ENCODE measurements around the gene MOB3A.
A peak's percentile ranks its signal among the peaks of the same experiment; 100 is the strongest.

- TF ChIP-seq, protein P1, sequence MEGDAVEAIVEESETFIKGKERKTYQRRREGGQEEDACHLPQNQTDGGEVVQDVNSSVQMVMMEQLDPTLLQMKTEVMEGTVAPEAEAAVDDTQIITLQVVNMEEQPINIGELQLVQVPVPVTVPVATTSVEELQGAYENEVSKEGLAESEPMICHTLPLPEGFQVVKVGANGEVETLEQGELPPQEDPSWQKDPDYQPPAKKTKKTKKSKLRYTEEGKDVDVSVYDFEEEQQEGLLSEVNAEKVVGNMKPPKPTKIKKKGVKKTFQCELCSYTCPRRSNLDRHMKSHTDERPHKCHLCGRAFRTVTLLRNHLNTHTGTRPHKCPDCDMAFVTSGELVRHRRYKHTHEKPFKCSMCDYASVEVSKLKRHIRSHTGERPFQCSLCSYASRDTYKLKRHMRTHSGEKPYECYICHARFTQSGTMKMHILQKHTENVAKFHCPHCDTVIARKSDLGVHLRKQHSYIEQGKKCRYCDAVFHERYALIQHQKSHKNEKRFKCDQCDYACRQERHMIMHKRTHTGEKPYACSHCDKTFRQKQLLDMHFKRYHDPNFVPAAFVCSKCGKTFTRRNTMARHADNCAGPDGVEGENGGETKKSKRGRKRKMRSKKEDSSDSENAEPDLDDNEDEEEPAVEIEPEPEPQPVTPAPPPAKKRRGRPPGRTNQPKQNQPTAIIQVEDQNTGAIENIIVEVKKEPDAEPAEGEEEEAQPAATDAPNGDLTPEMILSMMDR (conservative IDR thresholded peaks at IDR 0.05; ENCODE audit: low read depth in 2 of 2): peak; percentile 47 to 69
- TF ChIP-seq, protein P2, sequence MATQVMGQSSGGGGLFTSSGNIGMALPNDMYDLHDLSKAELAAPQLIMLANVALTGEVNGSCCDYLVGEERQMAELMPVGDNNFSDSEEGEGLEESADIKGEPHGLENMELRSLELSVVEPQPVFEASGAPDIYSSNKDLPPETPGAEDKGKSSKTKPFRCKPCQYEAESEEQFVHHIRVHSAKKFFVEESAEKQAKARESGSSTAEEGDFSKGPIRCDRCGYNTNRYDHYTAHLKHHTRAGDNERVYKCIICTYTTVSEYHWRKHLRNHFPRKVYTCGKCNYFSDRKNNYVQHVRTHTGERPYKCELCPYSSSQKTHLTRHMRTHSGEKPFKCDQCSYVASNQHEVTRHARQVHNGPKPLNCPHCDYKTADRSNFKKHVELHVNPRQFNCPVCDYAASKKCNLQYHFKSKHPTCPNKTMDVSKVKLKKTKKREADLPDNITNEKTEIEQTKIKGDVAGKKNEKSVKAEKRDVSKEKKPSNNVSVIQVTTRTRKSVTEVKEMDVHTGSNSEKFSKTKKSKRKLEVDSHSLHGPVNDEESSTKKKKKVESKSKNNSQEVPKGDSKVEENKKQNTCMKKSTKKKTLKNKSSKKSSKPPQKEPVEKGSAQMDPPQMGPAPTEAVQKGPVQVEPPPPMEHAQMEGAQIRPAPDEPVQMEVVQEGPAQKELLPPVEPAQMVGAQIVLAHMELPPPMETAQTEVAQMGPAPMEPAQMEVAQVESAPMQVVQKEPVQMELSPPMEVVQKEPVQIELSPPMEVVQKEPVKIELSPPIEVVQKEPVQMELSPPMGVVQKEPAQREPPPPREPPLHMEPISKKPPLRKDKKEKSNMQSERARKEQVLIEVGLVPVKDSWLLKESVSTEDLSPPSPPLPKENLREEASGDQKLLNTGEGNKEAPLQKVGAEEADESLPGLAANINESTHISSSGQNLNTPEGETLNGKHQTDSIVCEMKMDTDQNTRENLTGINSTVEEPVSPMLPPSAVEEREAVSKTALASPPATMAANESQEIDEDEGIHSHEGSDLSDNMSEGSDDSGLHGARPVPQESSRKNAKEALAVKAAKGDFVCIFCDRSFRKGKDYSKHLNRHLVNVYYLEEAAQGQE (IDR thresholded peaks at IDR 0.05; ENCODE audit: unreplicated experiment): no peak
- no peak for TF ChIP-seq EZH2 (IDR thresholded peaks at IDR 0.05; ENCODE audit: low read depth, unreplicated experiment)
- no peak for TF ChIP-seq CREB1 (CRISPR knock-in tag; IDR thresholded peaks at IDR 0.05; ENCODE audit: low read depth)
Measured at GRCh38 chr19:2110822-2111221, 14.7 kb upstream of the MOB3A start.
